ENCODE results near the gene ANKHD1.

ANKHD1 gene

DNA sequence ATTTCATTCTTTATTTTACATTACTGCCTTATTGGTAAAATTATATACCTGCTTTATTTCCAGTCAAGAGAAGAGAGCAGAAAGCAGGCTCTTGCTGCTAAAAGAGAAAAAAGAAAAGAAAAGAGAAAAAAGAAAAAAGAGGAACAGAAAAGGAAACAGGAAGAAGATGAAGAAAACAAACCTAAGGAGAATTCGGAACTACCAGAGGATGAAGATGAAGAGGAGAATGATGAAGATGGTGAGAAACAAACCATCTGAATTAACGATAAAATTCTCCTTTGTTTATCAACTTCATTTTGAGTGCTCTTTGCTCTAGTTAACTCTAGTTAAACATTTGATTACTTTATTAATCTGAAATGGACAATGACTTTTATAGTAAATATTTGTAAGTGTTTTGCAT is 122.4 kb downstream of the ANKHD1 start:
- Histone ChIP-seq H3K4me1 (ENCODE audit: control extremely low read depth in 1 of 4, control insufficient read depth in 4 of 4, insufficient read depth in 4 of 4, low read length in 3 of 4) (no peaks in the 10 kb centered on the region), H3K4me3 (ENCODE audit: control insufficient read depth in 1 of 7, extremely low read depth in 1 of 7, insufficient read depth in 4 of 7, low read depth in 2 of 7, low read length in 6 of 7) (no peak overlapping the region), H3K27ac (ENCODE audit: insufficient read depth in 1 of 2, low read depth in 1 of 2, low read length in 2 of 2, poor library complexity in 1 of 2, severe bottlenecking in 2 of 2) (no peak overlapping the region), H3K9me3 (ENCODE audit: control extremely low read depth in 1 of 5, control insufficient read depth in 4 of 5, insufficient read depth in 2 of 5, low read depth in 1 of 5, low read length in 4 of 5) (no peaks in the 10 kb centered on the region), H3K36me3 (ENCODE audit: control insufficient read depth in 4 of 4, insufficient read depth in 4 of 4, low read length in 3 of 4) (peaks cover 3 to 51% (median 32%) of the 10 kb centered on the region in 4 experiments), H3K27me3 (replicated peaks in 2 of 5; ENCODE audit: control insufficient read depth in 4 of 5, insufficient read depth in 5 of 5, low read length in 4 of 5) (no peaks in the 10 kb centered on the region)
- ChIA-PET CTCF (no interaction called here), POLR2A (no interaction called here)
- WGBS (ENCODE audit: insufficient coverage), result no CpG with 5 or more reads among the region's 2 CpGs
- DNase-seq, result no peak

DNA sequence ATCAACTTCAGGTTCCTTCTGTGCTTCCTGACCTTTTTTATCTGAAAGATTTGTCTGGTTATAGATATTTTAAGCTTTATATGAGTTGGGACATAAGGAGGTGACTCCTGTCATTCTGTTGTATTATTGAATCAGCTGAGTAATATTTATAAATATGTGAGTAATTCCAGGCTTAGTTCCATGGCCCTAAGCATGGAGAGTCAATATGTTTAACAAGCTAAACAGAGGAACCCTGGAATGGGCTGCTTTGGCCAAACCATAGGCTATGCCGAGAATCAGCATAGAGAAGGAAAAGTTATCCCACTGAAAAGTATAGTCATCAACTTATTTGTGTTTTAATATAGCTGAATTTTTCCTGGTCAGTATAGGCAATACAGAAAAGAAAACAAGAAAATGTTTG is 138.6 kb downstream of the ANKHD1 start:
- Histone ChIP-seq H3K9me3 (ENCODE audit: control extremely low read depth in 1 of 5, control insufficient read depth in 4 of 5, insufficient read depth in 2 of 5, low read depth in 1 of 5, low read length in 4 of 5) (no peaks in the 10 kb centered on the region), H3K27me3 (replicated peaks in 2 of 5; ENCODE audit: control insufficient read depth in 4 of 5, insufficient read depth in 5 of 5, low read length in 4 of 5) (no peaks in the 10 kb centered on the region), H3K27ac (ENCODE audit: insufficient read depth in 1 of 2, low read depth in 1 of 2, low read length in 2 of 2, poor library complexity in 1 of 2, severe bottlenecking in 2 of 2) (no peak overlapping the region), H3K4me3 (ENCODE audit: control insufficient read depth in 1 of 7, extremely low read depth in 1 of 7, insufficient read depth in 4 of 7, low read depth in 2 of 7, low read length in 6 of 7) (no peak overlapping the region), H3K36me3 (ENCODE audit: control insufficient read depth in 4 of 4, insufficient read depth in 4 of 4, low read length in 3 of 4) (peaks cover 37 to 83% (median 62%) of the 10 kb centered on the region in 4 experiments), H3K4me1 (ENCODE audit: control extremely low read depth in 1 of 4, control insufficient read depth in 4 of 4, insufficient read depth in 4 of 4, low read length in 3 of 4) (no peaks in the 10 kb centered on the region)
- no CpG with 5 or more reads among the region's 1 CpG for WGBS (ENCODE audit: insufficient coverage)
- CTCF ChIA-PET, result interaction anchor here (1.0 to 1.9 kb wide), 7 partner anchors 8 to 171 kb away, joined by 3 to 5 read pairs (median 3); no protein-coding TSS in a partner anchor
- POLR2A ChIA-PET, result no interaction called here
- DNase-seq, result no peak

DNA sequence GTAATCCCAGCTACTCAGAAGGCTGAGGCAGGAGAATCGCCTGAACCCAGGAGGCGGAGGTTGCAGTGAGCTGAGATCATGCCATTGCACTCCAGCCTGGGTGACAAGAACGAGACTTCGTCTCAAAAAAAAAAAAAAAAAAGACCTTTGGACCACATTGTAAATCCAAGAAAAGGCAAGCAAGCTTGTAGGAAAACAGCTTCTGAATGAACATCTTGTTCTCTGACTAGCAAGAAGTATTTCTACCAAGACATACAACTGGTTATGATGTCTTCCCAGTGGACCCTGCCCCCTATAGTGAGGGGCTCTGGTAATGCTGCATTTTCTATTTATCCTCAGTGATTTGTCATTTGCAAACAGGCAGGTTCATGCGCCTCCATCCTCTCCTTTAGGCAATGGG is 141.3 kb downstream of the ANKHD1 start:
- 87% methylated on average over 3 of the region's 5 CpGs for WGBS (ENCODE audit: insufficient coverage)
- Histone ChIP-seq H3K36me3 (ENCODE audit: control insufficient read depth in 4 of 4, insufficient read depth in 4 of 4, low read length in 3 of 4) (peaks cover 27 to 61% (median 47%) of the 10 kb centered on the region in 4 experiments), H3K4me1 (ENCODE audit: control extremely low read depth in 1 of 4, control insufficient read depth in 4 of 4, insufficient read depth in 4 of 4, low read length in 3 of 4) (peaks cover 0 to 15% (median 9%) of the 10 kb centered on the region in 4 experiments), H3K27me3 (replicated peaks in 2 of 5; ENCODE audit: control insufficient read depth in 4 of 5, insufficient read depth in 5 of 5, low read length in 4 of 5) (no peaks in the 10 kb centered on the region), H3K9me3 (ENCODE audit: control extremely low read depth in 1 of 5, control insufficient read depth in 4 of 5, insufficient read depth in 2 of 5, low read depth in 1 of 5, low read length in 4 of 5) (no peaks in the 10 kb centered on the region), H3K4me3 (ENCODE audit: control insufficient read depth in 1 of 7, extremely low read depth in 1 of 7, insufficient read depth in 4 of 7, low read depth in 2 of 7, low read length in 6 of 7) (no peak overlapping the region), H3K27ac (ENCODE audit: insufficient read depth in 1 of 2, low read depth in 1 of 2, low read length in 2 of 2, poor library complexity in 1 of 2, severe bottlenecking in 2 of 2) (no peak overlapping the region)
- ChIA-PET CTCF (no interaction called here), POLR2A (no interaction called here)
- DNase-seq, result no peak

DNA sequence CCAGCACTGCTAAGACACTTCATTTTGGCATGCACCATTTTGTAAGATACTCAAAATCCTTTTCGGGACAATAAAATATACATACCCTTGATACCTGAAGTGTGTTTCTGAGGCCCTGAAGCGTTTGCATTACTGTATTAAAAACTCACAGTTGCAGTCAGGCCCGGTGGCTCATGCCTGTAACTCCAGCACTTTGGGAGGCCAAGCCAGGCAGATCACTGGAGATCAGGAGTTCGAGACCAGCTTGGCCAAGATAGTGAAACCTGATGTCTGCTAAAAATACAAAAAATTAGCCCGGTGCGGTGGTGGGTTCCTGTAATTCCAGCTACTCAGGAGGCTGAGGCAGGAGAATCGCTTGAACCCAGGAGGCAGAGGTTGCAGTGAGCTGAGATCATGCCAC is 143.4 kb downstream of the ANKHD1 start:
- Histone ChIP-seq H3K27ac (ENCODE audit: insufficient read depth in 1 of 2, low read depth in 1 of 2, low read length in 2 of 2, poor library complexity in 1 of 2, severe bottlenecking in 2 of 2) (no peak overlapping the region), H3K4me1 (ENCODE audit: control extremely low read depth in 1 of 4, control insufficient read depth in 4 of 4, insufficient read depth in 4 of 4, low read length in 3 of 4) (peaks cover 8 to 34% (median 27%) of the 10 kb centered on the region in 4 experiments), H3K36me3 (ENCODE audit: control insufficient read depth in 4 of 4, insufficient read depth in 4 of 4, low read length in 3 of 4) (peaks cover 21 to 53% (median 36%) of the 10 kb centered on the region in 4 experiments), H3K9me3 (ENCODE audit: control extremely low read depth in 1 of 5, control insufficient read depth in 4 of 5, insufficient read depth in 2 of 5, low read depth in 1 of 5, low read length in 4 of 5) (no peaks in the 10 kb centered on the region), H3K27me3 (replicated peaks in 2 of 5; ENCODE audit: control insufficient read depth in 4 of 5, insufficient read depth in 5 of 5, low read length in 4 of 5) (no peaks in the 10 kb centered on the region), H3K4me3 (ENCODE audit: control insufficient read depth in 1 of 7, extremely low read depth in 1 of 7, insufficient read depth in 4 of 7, low read depth in 2 of 7, low read length in 6 of 7) (no peak overlapping the region)
- no peak for DNase-seq
- WGBS (ENCODE audit: insufficient coverage), result 98% methylated on average over 7 of the region's 7 CpGs
- ChIA-PET CTCF (no interaction called here), POLR2A (no interaction called here)

DNA sequence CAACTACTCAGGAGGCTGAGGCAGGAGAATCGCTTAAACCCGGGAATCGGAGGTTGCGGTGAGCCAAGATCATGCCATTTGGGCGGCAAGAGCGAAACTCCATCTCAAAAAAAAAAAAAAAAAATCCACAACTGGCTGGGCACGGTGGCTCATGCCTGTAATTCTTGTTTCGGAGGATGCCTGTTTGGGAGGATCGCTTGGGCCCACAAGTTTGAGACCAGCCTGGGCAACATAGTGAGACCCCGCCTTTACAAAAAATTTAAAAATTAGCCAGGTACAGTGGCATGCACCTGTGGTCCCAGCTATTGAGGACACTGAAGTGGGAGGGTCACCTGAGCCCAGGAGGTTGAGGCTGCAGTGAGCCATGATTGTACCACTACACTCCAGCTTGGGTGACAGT is 144.0 kb downstream of the ANKHD1 start:
- H3K27ac ChIP-seq (ENCODE audit: insufficient read depth in 1 of 2, low read depth in 1 of 2, low read length in 2 of 2, poor library complexity in 1 of 2, severe bottlenecking in 2 of 2), result no peak overlapping the region
- no peaks in the 10 kb centered on the region for H3K9me3 ChIP-seq (ENCODE audit: control extremely low read depth in 1 of 5, control insufficient read depth in 4 of 5, insufficient read depth in 2 of 5, low read depth in 1 of 5, low read length in 4 of 5)
- WGBS (ENCODE audit: insufficient coverage), result 98% methylated on average over 9 of the region's 10 CpGs
- CTCF ChIA-PET, result interaction anchor here (0.6 to 5.2 kb wide), 4 partner anchors 22 to 102 kb away, joined by 4 to 69 read pairs (median 18); partner anchors contain the start of genes CD14, IK and NDUFA2
- peaks cover 26 to 53% (median 37%) of the 10 kb centered on the region in 4 experiments for H3K36me3 ChIP-seq (ENCODE audit: control insufficient read depth in 4 of 4, insufficient read depth in 4 of 4, low read length in 3 of 4)
- DNase-seq, result no peak
- H3K27me3 ChIP-seq (replicated peaks in 2 of 5; ENCODE audit: control insufficient read depth in 4 of 5, insufficient read depth in 5 of 5, low read length in 4 of 5), result no peaks in the 10 kb centered on the region
- peaks cover 8 to 34% (median 27%) of the 10 kb centered on the region in 4 experiments for H3K4me1 ChIP-seq (ENCODE audit: control extremely low read depth in 1 of 4, control insufficient read depth in 4 of 4, insufficient read depth in 4 of 4, low read length in 3 of 4)
- POLR2A ChIA-PET, result interaction anchor here (0.7 kb wide), 1 partner anchor 118 kb away, joined by 3 read pairs; no protein-coding TSS in a partner anchor
- H3K4me3 ChIP-seq (ENCODE audit: control insufficient read depth in 1 of 7, extremely low read depth in 1 of 7, insufficient read depth in 4 of 7, low read depth in 2 of 7, low read length in 6 of 7), result no peak overlapping the region

DNA sequence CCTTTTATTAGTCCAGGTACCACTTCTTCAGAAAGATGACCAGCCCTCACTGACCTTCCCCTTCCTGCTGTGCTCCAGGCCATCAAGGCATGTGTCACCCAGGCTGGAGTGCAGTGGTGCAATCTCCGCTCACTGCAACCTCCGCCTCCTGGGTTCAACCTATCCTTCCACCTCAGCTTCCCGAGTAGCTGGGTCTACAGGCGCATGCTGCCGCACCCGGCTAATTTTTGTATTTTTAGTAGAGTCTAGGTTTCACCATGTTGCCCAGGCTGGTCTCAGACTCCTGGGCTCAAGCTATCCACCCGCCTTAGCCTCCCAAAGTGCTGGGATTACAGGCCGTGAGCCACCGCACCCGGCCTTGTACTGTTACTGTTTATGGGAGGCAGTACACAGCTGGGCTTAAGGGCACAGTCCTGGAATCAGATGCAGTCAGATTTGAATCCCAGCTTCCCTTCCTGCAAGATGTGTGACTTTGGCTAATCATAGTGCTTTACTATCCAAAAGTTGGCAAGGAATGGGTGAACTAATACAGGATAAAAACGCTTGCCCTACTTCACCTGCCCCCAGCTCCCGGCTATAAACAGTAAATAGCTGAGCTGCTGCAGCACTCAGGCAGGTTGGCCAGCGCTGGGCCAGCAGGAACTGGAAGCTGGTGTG is 145.3 kb downstream of the ANKHD1 start:
- DNase-seq, result peak in 1 of 3 donors; percentile 10
- Histone ChIP-seq H3K9me3 (ENCODE audit: control extremely low read depth in 1 of 5, control insufficient read depth in 4 of 5, insufficient read depth in 2 of 5, low read depth in 1 of 5, low read length in 4 of 5) (no peaks in the 10 kb centered on the region), H3K27me3 (replicated peaks in 2 of 5; ENCODE audit: control insufficient read depth in 4 of 5, insufficient read depth in 5 of 5, low read length in 4 of 5) (no peaks in the 10 kb centered on the region), H3K27ac (ENCODE audit: insufficient read depth in 1 of 2, low read depth in 1 of 2, low read length in 2 of 2, poor library complexity in 1 of 2, severe bottlenecking in 2 of 2) (peak overlapping the region; percentile 42 to 83), H3K4me3 (ENCODE audit: control insufficient read depth in 1 of 7, extremely low read depth in 1 of 7, insufficient read depth in 4 of 7, low read depth in 2 of 7, low read length in 6 of 7) (peak overlapping the region in 6 of 7 experiments; percentile 21 to 88 (median 68)), H3K4me1 (ENCODE audit: control extremely low read depth in 1 of 4, control insufficient read depth in 4 of 4, insufficient read depth in 4 of 4, low read length in 3 of 4) (peaks cover 8 to 34% (median 27%) of the 10 kb centered on the region in 4 experiments), H3K36me3 (ENCODE audit: control insufficient read depth in 4 of 4, insufficient read depth in 4 of 4, low read length in 3 of 4) (peaks cover 23 to 52% (median 34%) of the 10 kb centered on the region in 4 experiments)
- 68% methylated on average over 11 of the region's 13 CpGs for WGBS (ENCODE audit: insufficient coverage)
- POLR2A ChIA-PET, result interaction anchor here (0.6 to 2.7 kb wide), 8 partner anchors 10 to 1104 kb away, joined by 3 to 13 read pairs (median 4); partner anchors contain the start of genes ANKHD1, FCHSD1, IK and NDUFA2
- CTCF ChIA-PET, result interaction anchor here (0.8 to 5.2 kb wide), 18 partner anchors 9 to 191 kb away, joined by 3 to 69 read pairs (median 6); partner anchors contain the start of genes APBB3, CD14, HARS1 and HARS2
